ENCODE results near the gene IFNL1.

IFNL1 gene

DNA sequence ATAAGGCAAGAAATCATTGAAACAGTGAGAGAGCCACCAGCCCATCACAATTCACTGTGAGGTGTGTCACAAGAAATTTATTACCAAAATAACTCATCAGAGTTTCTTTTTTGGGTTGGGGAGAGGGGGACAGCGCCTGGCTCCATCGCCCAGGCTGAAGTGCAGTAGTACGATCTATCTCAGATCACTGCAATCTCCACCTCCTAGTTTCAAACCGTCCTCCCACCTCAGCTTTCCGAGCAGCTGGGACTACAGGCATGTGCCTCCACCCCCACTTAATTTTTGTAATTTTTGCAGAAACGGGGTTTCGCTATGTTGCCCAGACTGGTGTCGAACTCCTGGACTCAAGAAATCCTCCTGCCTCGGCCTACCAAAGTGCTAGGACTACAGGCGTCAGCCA lies 3.6 kb downstream of the IFNL1 start:
- Histone ChIP-seq H3K27me3 (ENCODE audit: control insufficient read depth, low read length) (0 out of 2 replicates have a peak, but pooled peaks cover 3% of the 10 kb centered on the region), H3K79me2 (ENCODE audit: control insufficient read depth, low read length) (no peaks in the 10 kb centered on the region), H3K4me3 (ENCODE audit: low read length) (no peak overlapping the region), H4K20me1 (ENCODE audit: control insufficient read depth, insufficient read depth, low read depth, low read length) (no peaks in the 10 kb centered on the region), H3K9me3 (ENCODE audit: control insufficient read depth, insufficient read depth, low read length) (no peaks in the 10 kb centered on the region), H3K4me2 (ENCODE audit: low read length) (no peak overlapping the region), H3K4me1 (ENCODE audit: control insufficient read depth, low read length) (no peaks in the 10 kb centered on the region), H3K9me2 (replicated peaks; ENCODE audit: control insufficient read depth, low read length) (no peaks in the 10 kb centered on the region), H3K27ac (ENCODE audit: low read depth, low read length) (no peak overlapping the region), H3K36me3 (ENCODE audit: control insufficient read depth, low read length) (no peaks in the 10 kb centered on the region), H3F3A (ENCODE audit: control insufficient read depth, insufficient read depth) (no peaks in the 10 kb centered on the region)
- TF ChIP-seq EZH2phosphoT487 (IDR thresholded peaks at IDR 0.05; ENCODE audit: borderline replicate concordance, low read length) = no peak
- TF ChIP-seq, protein P1, sequence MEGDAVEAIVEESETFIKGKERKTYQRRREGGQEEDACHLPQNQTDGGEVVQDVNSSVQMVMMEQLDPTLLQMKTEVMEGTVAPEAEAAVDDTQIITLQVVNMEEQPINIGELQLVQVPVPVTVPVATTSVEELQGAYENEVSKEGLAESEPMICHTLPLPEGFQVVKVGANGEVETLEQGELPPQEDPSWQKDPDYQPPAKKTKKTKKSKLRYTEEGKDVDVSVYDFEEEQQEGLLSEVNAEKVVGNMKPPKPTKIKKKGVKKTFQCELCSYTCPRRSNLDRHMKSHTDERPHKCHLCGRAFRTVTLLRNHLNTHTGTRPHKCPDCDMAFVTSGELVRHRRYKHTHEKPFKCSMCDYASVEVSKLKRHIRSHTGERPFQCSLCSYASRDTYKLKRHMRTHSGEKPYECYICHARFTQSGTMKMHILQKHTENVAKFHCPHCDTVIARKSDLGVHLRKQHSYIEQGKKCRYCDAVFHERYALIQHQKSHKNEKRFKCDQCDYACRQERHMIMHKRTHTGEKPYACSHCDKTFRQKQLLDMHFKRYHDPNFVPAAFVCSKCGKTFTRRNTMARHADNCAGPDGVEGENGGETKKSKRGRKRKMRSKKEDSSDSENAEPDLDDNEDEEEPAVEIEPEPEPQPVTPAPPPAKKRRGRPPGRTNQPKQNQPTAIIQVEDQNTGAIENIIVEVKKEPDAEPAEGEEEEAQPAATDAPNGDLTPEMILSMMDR (IDR thresholded peaks at IDR 0.05; ENCODE audit: low read depth, low read length, poor library complexity, severe bottlenecking) = no peak

DNA sequence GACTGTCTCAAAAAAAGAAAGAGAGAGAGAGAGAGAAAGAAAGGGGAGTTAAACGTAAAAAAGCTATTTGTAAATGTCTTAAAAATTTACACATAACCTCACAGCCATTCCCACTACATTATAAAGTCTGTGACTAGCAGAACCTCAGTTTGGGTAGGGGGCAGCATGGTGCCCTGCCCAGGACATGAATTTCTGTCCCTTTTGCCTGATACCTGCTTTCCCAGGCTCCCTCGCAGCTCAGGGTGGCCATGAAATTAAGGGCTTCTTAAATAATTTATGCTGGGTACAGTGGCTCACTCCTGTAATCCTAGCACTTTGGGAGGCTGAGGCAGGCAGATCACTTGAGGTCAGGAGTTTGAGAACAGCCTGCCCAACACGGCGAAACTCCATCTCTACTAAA lies 4.8 kb downstream of the IFNL1 start:
- Histone ChIP-seq H3K36me3 (ENCODE audit: control insufficient read depth, low read length) (no peaks in the 10 kb centered on the region), H3K27ac (ENCODE audit: low read depth, low read length) (no peak overlapping the region), H3K4me3 (ENCODE audit: low read length) (no peak overlapping the region), H3K4me2 (ENCODE audit: low read length) (no peak overlapping the region), H4K20me1 (ENCODE audit: control insufficient read depth, insufficient read depth, low read depth, low read length) (no peaks in the 10 kb centered on the region), H3K27me3 (ENCODE audit: control insufficient read depth, low read length) (no peaks in the 10 kb centered on the region), H3F3A (ENCODE audit: control insufficient read depth, insufficient read depth) (no peaks in the 10 kb centered on the region), H3K9me3 (ENCODE audit: control insufficient read depth, insufficient read depth, low read length) (no peaks in the 10 kb centered on the region), H3K4me1 (ENCODE audit: control insufficient read depth, low read length) (no peaks in the 10 kb centered on the region), H3K79me2 (ENCODE audit: control insufficient read depth, low read length) (no peaks in the 10 kb centered on the region), H3K9me2 (replicated peaks; ENCODE audit: control insufficient read depth, low read length) (no peaks in the 10 kb centered on the region)
- no peak for TF ChIP-seq EZH2phosphoT487 (IDR thresholded peaks at IDR 0.05; ENCODE audit: borderline replicate concordance, low read length)
- TF ChIP-seq, protein P1 (IDR thresholded peaks at IDR 0.05; ENCODE audit: low read depth, low read length, poor library complexity, severe bottlenecking) = no peak

DNA sequence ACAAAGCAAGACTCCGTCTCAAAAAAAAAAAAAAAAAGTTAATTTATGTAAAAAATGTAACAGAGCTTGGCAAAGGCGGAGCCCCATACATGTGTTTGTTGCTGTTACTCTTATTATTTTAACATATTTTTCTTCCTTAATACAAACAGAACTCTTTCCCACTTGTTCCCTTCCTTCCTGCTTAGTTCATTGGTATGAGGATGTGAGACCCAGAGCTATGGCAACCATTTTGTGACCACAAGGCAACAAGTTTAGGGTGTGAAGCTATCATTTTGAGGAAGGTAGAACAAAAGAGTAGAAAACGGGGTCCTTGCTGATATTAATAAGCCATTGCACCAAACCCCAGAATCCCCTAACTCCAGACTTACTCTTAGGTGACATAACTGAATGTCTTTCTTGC lies 5.4 kb downstream of the IFNL1 start:
- H3K79me2 ChIP-seq (ENCODE audit: control insufficient read depth, low read length) = no peaks in the 10 kb centered on the region
- no peak for TF ChIP-seq EZH2phosphoT487 (IDR thresholded peaks at IDR 0.05; ENCODE audit: borderline replicate concordance, low read length)
- TF ChIP-seq, protein P1 (IDR thresholded peaks at IDR 0.05; ENCODE audit: low read depth, low read length, poor library complexity, severe bottlenecking) = no peak
- H3F3A ChIP-seq (ENCODE audit: control insufficient read depth, insufficient read depth) = no peaks in the 10 kb centered on the region

More for the DNA sequence above, 5.4 kb downstream of the IFNL1 start:
- no peaks in the 10 kb centered on the region for H3K9me3 ChIP-seq (ENCODE audit: control insufficient read depth, insufficient read depth, low read length)
- H4K20me1 ChIP-seq (ENCODE audit: control insufficient read depth, insufficient read depth, low read depth, low read length) = no peaks in the 10 kb centered on the region
- no peak overlapping the region for H3K27ac ChIP-seq (ENCODE audit: low read depth, low read length)
- no peak overlapping the region for H3K4me2 ChIP-seq (ENCODE audit: low read length)
- no peaks in the 10 kb centered on the region for H3K4me1 ChIP-seq (ENCODE audit: control insufficient read depth, low read length)
- no peaks in the 10 kb centered on the region for H3K9me2 ChIP-seq (replicated peaks; ENCODE audit: control insufficient read depth, low read length)
- H3K36me3 ChIP-seq (ENCODE audit: control insufficient read depth, low read length) = no peaks in the 10 kb centered on the region
- H3K4me3 ChIP-seq (ENCODE audit: low read length) = no peak overlapping the region
- no peaks in the 10 kb centered on the region for H3K27me3 ChIP-seq (ENCODE audit: control insufficient read depth, low read length)

All from DOHH2 (cell line).